Gastroesophageal sphincter (tissue), 4 donors: ENCODE measurements around the gene ESR1. TPM values are rescaled to one million over a fixed set of nuclear protein-coding genes. Genes with fewer than 3 reads are reported as not detected.
A peak's percentile ranks its signal among the peaks of the same experiment; 100 is the strongest.

Experiments used
- ATAC-seq: fragments of 150-250 bp; one replicate; pipeline ENCODE4 v1.9.1; 2016; ENCODE audit warnings: mild to moderate bottlenecking, moderate library complexity
- H3K27ac ChIP-seq, 4 donors: fragments of 200-600 bp; sonication (generic) in 3 of 4; 1 replicate in 3 of 4; 2 replicates in 1 of 4; pipeline ENCODE4 v1.5.1; 2016 to 2019
- H3K27me3 ChIP-seq: fragments of 200-600 bp; sonication (generic); one replicate; pipeline ENCODE4 v1.5.1; 2019
- H3K36me3 ChIP-seq, 2 donors: fragments of 200-600 bp; sonication (generic); one replicate each; pipeline ENCODE4 v1.5.1; 2019; ENCODE audit warnings: control low read depth in 1 of 2
- H3K4me1 ChIP-seq, 3 donors: fragments of 200-600 bp; sonication (generic); 1 replicate in 2 of 3; 2 replicates in 1 of 3; pipeline ENCODE4 v1.5.1; 2016 to 2019; ENCODE audit warnings: control low read depth in 2 of 3
- H3K4me3 ChIP-seq, 2 donors: fragments of 200-600 bp; sonication (generic); one replicate each; pipeline ENCODE4 v1.5.1; 2019; ENCODE audit warnings: mild to moderate bottlenecking in 1 of 2, moderate library complexity in 1 of 2
- H3K9me3 ChIP-seq, 3 donors: fragments of 200-600 bp; sonication (generic); one replicate each; pipeline ENCODE4 v1.5.1; 2017 to 2019; ENCODE audit warnings: control low read depth in 2 of 3
- CTCF ChIP-seq, 4 experiments: fragments of 200-600 bp in 2 of 4; fragments of 450-650 bp in 2 of 4; sonication (generic) in 1 of 4; IDR thresholded peaks; one replicate each; pipeline ENCODE4 v1.5.1; 2017 to 2019; ENCODE audit warnings: antibody characterized with exemption in 4 of 4, mild to moderate bottlenecking in 2 of 4, moderate library complexity in 2 of 4
- EP300 ChIP-seq: sonication (generic); formaldehyde crosslinking; IDR thresholded peaks from one replicate; pipeline ENCODE4 v1.6.1; 2017; ENCODE audit warnings: antibody characterized with exemption, mild to moderate bottlenecking
- POLR2A ChIP-seq, 2 donors: fragments of 450-650 bp; IDR thresholded peaks; one replicate each; pipeline ENCODE4 v1.6.1; 2017; ENCODE audit warnings: antibody characterized with exemption in 2 of 2, mild to moderate bottlenecking in 2 of 2, moderate library complexity in 1 of 2
- POLR2AphosphoS5 ChIP-seq: sonication (generic); formaldehyde crosslinking; IDR thresholded peaks from one replicate; pipeline ENCODE4 v1.6.1; 2017; ENCODE audit warnings: antibody characterized with exemption
- WGBS, 2 donors: methylation state at CpG; one replicate each; pipeline ENCODE4 v1.1.5; 2018; ENCODE audit warnings: low coverage in 1 of 2; 5-methylcytosine and 5-hydroxymethylcytosine counted together
- total RNA-seq, 4 donors: library from RNA; depleted of rRNA; stranded (reverse); fragments of >200 nt; gene quantifications; one replicate each; pipeline ENCODE4 v1.1.0, GENCODE V29; 2016

ESR1 gene
- total RNA-seq, 4 donors from 2014 or later: 0.93 to 2.3 (median 0.97) TPM

DNA sequence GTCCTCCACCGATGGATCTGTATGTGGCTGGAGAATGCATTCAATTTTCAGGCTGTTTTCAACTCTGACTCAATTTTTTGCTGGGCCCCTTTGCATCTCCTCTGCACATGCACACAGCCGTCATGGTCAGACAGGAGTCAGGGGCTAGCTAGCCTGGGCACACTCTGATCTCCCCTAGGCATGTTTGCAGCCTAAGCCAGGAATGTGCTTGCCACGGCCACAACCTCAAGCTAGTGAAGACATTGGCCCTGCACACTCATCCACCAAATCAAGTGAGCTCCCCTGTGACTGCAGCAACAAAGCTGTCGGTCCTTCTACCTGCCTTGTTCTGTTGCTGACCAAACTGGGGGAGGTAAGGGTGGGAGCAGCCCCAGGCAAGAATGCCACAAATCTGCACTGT lies 300.5 kb downstream of the ESR1 start:
- H3K27me3 ChIP-seq: no peaks in the 10 kb centered on the region
- no peak for ATAC-seq
- WGBS, 2 donors: 83 to 86% methylated on average over 1 to 3 of the region's 4 CpGs
- H3K36me3 ChIP-seq: no peaks in the 10 kb centered on the region
- H3K9me3 ChIP-seq: no peaks in the 10 kb centered on the region
- peaks cover 0 to 22% (median 6%) of the 10 kb centered on the region in 3 donors for H3K4me1 ChIP-seq
- no peak overlapping the region for H3K27ac ChIP-seq
- TF ChIP-seq POLR2AphosphoS5: no peak
- no peak overlapping the region for H3K4me3 ChIP-seq

DNA sequence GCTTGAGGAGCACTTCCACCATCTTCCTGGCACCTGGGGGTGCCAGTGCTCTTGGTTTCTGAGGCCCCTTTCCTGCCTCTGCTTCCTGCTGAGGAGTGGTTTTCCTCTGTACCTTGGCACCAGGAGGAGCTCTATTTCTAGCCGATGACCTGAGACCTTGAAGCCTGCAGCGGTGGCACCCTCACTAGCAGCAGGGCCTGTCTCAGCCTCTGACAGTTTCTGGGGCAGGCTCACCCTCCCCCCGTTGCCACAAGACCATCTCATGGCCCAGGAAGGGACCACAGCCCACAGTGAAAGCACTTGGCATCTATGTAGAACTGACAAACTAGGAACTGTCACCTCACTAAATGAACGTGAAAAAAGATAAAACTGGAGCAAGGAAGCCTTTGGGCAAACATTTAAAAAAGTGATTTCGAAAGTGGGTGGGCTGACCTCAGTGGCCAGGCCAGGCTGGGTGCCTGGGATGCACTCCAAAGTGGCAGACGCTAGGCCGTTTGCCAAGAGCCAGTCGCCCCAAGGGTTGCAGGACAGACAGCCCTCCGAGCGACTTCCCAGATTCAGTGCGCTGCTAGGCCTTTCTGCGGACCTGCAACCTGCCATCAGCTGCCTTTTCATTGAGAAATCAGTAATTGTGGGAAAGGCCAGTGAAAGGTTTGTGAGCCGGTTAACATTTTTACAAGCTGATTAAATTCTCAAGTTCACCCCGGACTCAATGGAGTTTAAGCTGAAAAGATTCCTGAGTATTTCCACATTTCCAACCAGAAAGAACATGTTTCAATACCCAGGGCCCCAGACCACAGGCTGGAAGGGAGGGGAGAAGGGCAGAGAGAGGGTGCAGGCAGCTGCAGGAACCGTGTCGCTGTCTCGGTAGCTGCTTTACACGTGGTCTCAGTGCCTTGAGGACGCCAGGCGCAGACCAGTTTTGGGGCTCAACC lies 303.7 kb downstream of the ESR1 start:
- H3K4me3 ChIP-seq: no peak overlapping the region
- peak overlapping the region in 2 of 4 donors; percentile 13 to 32 for H3K27ac ChIP-seq
- H3K9me3 ChIP-seq: no peaks in the 10 kb centered on the region
- 49 to 59% methylated on average over 12 to 17 of the region's 20 CpGs for WGBS, 2 donors
- TF ChIP-seq POLR2A (IDR thresholded peaks at IDR 0.05) (no peak), EP300 (no peak), POLR2AphosphoS5 (peak; percentile 7), CTCF (IDR thresholded peaks at IDR 0.05) (no peak)
- peak; percentile 40 for ATAC-seq
- H3K4me1 ChIP-seq: peaks cover 0 to 22% (median 6%) of the 10 kb centered on the region in 3 donors
- no peaks in the 10 kb centered on the region for H3K36me3 ChIP-seq
- no peaks in the 10 kb centered on the region for H3K27me3 ChIP-seq

GRCh38 chr6:152112491-152113261 lies 305.2 kb downstream of the ESR1 start:
- H3K4me3 ChIP-seq: peak overlapping the region in 1 of 2 donors; percentile 1
- 71 to 81% methylated on average over 10 of the region's 15 CpGs for WGBS, 2 donors
- no peak for ATAC-seq

GRCh38 chr6:152117156-152118133 lies 310.0 kb downstream of the ESR1 start:
- Histone ChIP-seq H3K36me3 (peaks cover 0 to 32% of the 10 kb centered on the region in 2 donors), H3K4me1 (peaks cover 0 to 14% (median 7%) of the 10 kb centered on the region in 3 donors), H3K27ac (peak overlapping the region in 3 of 4 donors; percentile 2 to 61 (median 44)), H3K27me3 (no peaks in the 10 kb centered on the region), H3K9me3 (no peaks in the 10 kb centered on the region), H3K4me3 (no peak overlapping the region)
- 27 to 30% methylated on average over 6 to 8 of the region's 9 CpGs for WGBS, 2 donors
- no peak for ATAC-seq
- TF ChIP-seq EP300 (no peak), POLR2AphosphoS5 (peak; percentile 30)

More at GRCh38 chr6:152112491-152113261, 305.2 kb downstream of the ESR1 start:
- no peaks in the 10 kb centered on the region for H3K9me3 ChIP-seq
- TF ChIP-seq POLR2A (IDR thresholded peaks at IDR 0.05): no peak
- no peak overlapping the region for H3K27ac ChIP-seq
- no peaks in the 10 kb centered on the region for H3K36me3 ChIP-seq
- peaks cover 0 to 31% (median 13%) of the 10 kb centered on the region in 3 donors for H3K4me1 ChIP-seq
- H3K27me3 ChIP-seq: no peaks in the 10 kb centered on the region

GRCh38 chr6:152118224-152118623 lies 310.7 kb downstream of the ESR1 start:
- H3K36me3 ChIP-seq: peaks cover 0 to 38% of the 10 kb centered on the region in 2 donors
- no peaks in the 10 kb centered on the region for H3K9me3 ChIP-seq
- H3K27me3 ChIP-seq: no peaks in the 10 kb centered on the region
- H3K4me3 ChIP-seq: no peak overlapping the region
- no peak for TF ChIP-seq POLR2A (IDR thresholded peaks at IDR 0.05)
- no peak for TF ChIP-seq CTCF (IDR thresholded peaks at IDR 0.05)
- TF ChIP-seq POLR2AphosphoS5: no peak
- TF ChIP-seq EP300: no peak
- no peak for ATAC-seq
- peaks cover 0 to 13% (median 7%) of the 10 kb centered on the region in 3 donors for H3K4me1 ChIP-seq
- 92 to 100% methylated on average over 3 of the region's 3 CpGs for WGBS, 2 donors
- no peak overlapping the region for H3K27ac ChIP-seq
